H1 (cell line): ENCODE measurements around the gene CDH26. TPM values are rescaled to one million over a fixed set of nuclear protein-coding genes. Genes with fewer than 3 reads are reported as not detected.

Source experiments
- CTCF ChIA-PET: fragments of 300-600 bp; sonication (Branson Sonifier 250); formaldehyde crosslinking; loops from one replicate; lab custom pipeline; 2021; ENCODE audit not compliant: partially characterized antibody; lab: Charles Lee
- POLR2A ChIA-PET: fragments of 300-600 bp; sonication (Branson Sonifier 250); formaldehyde crosslinking; loops from one replicate; lab custom pipeline; 2021; ENCODE audit warnings: inconsistent platforms; ENCODE audit not compliant: partially characterized antibody; lab: Charles Lee
- DNase-seq, 2 experiments: peaks; one replicate each; pipeline versions ENCODE4 v3.0.0 to v3.0.0-alpha.2; 2010 to 2022; ENCODE audit warnings: low spot score in 2 of 2, low read depth in 1 of 2, mixed read lengths in 1 of 2
- FAIRE-seq: peaks from 2 replicates; lab custom pipeline; 2011; peaks lifted over from hg19 to GRCh38; lab: Jason Lieb, UNC
- H2AFZ ChIP-seq: 2 replicates; pipeline ENCODE4 v1.8.1; 2012; ENCODE audit warnings: low read length, inconsistent platforms
- H2AK5ac ChIP-seq: 2 replicates; pipeline ENCODE4 v1.6.1; 2013; ENCODE audit warnings: low read depth, low read length
- H2BK120ac ChIP-seq: replicated peaks from 2 replicates; pipeline ENCODE3; 2013; ENCODE audit warnings: low read depth, low read length, inconsistent platforms
- H2BK12ac ChIP-seq: 2 replicates; pipeline ENCODE4 v1.6.1; 2013; ENCODE audit warnings: low read depth, low read length
- H2BK15ac ChIP-seq: 2 replicates; pipeline ENCODE4 v1.6.1; 2013; ENCODE audit warnings: low read length
- H2BK20ac ChIP-seq: 2 replicates; pipeline ENCODE4 v1.6.1; 2013; ENCODE audit warnings: low read length
- H2BK5ac ChIP-seq: 2 replicates; pipeline ENCODE4 v1.6.1; 2013; ENCODE audit warnings: low read depth, low read length
- H3K14ac ChIP-seq: 2 replicates; pipeline ENCODE4 v1.6.1; 2013; ENCODE audit warnings: inconsistent platforms; ENCODE audit not compliant: insufficient read length
- H3K18ac ChIP-seq: 2 replicates; pipeline ENCODE4 v1.6.1; 2013; ENCODE audit warnings: low read length; ENCODE audit errors: extremely low read depth
- H3K23ac ChIP-seq: 2 replicates; pipeline ENCODE4 v1.6.1; 2013; ENCODE audit warnings: inconsistent platforms; ENCODE audit not compliant: insufficient read length
- H3K23me2 ChIP-seq: 2 replicates; pipeline ENCODE4 v1.6.1; 2013; ENCODE audit warnings: low read depth, low read length
- H3K27ac ChIP-seq: 2 replicates; pipeline ENCODE4 v1.6.1; 2011; ENCODE audit warnings: low read depth, low read length, inconsistent platforms
- H3K27me3 ChIP-seq, 4 experiments: replicated peaks in 1 of 4; 1 replicate in 1 of 4; 2 replicates in 3 of 4; pipeline versions ENCODE4 v1.6.1 to v1.8.1; 2011 to 2013; ENCODE audit warnings: low read length in 3 of 4, mild to moderate bottlenecking in 3 of 4, inconsistent platforms in 2 of 4, mixed read lengths in 2 of 4, moderate library complexity in 1 of 4; ENCODE audit not compliant: control insufficient read depth in 3 of 4, insufficient read depth in 3 of 4; ENCODE audit errors: extremely low read depth in 1 of 4
- H3K36me3 ChIP-seq, 4 experiments: 2 replicates each; pipeline versions ENCODE4 v1.6.1 to v1.8.1; 2011 to 2013; ENCODE audit warnings: mild to moderate bottlenecking in 4 of 4, low read length in 3 of 4, moderate library complexity in 2 of 4, control low read depth in 1 of 4, inconsistent platforms in 1 of 4; ENCODE audit not compliant: insufficient read depth in 4 of 4, control insufficient read depth in 2 of 4
- H3K4ac ChIP-seq: replicated peaks from 2 replicates; pipeline ENCODE3; 2013; ENCODE audit warnings: low read length, low read depth, mixed read lengths, inconsistent platforms; ENCODE audit not compliant: insufficient read length
- H3K4me1 ChIP-seq, 4 experiments: replicated peaks in 1 of 4; 1 replicate in 1 of 4; 2 replicates in 3 of 4; pipeline versions ENCODE4 v1.6.1 to v1.8.1; 2011 to 2013; ENCODE audit warnings: low read length in 3 of 4, inconsistent platforms in 2 of 4, mixed read lengths in 1 of 4; ENCODE audit not compliant: insufficient read depth in 4 of 4, control insufficient read depth in 3 of 4
- H3K4me2 ChIP-seq, 2 experiments: 2 replicates each; pipeline versions ENCODE4 v1.6.1 to v1.8.1; 2011 to 2013; ENCODE audit warnings: low read depth in 2 of 2, low read length in 2 of 2, control low read depth in 1 of 2, inconsistent platforms in 1 of 2, mild to moderate bottlenecking in 1 of 2; ENCODE audit not compliant: insufficient read depth in 1 of 2
- H3K4me3 ChIP-seq, 4 experiments: fragments of 200-600, 300-600 bp in 1 of 4; sonication (generic), shearing (Covaris generic), sonication (Bioruptor Twin) in 1 of 4; 2 replicates each; pipeline versions ENCODE4 v1.5.1 to v1.8.1; 2011 to 2016; ENCODE audit warnings: low read length in 4 of 4, low read depth in 3 of 4, control low read depth in 2 of 4, inconsistent platforms in 2 of 4, mild to moderate bottlenecking in 2 of 4, mixed read lengths in 1 of 4, moderate library complexity in 1 of 4; ENCODE audit not compliant: insufficient read depth in 2 of 4; ENCODE audit errors: extremely low read depth in 1 of 4
- H3K56ac ChIP-seq: replicated peaks from 2 replicates; pipeline ENCODE3; 2013; ENCODE audit warnings: low read depth, mild to moderate bottlenecking, mixed read lengths, low read length, inconsistent platforms; ENCODE audit not compliant: insufficient read length
- H3K79me1 ChIP-seq: 2 replicates; pipeline ENCODE4 v1.6.1; 2013; ENCODE audit warnings: low read depth, low read length, control low read depth
- H3K79me2 ChIP-seq, 2 experiments: 2 replicates each; pipeline versions ENCODE4 v1.6.1 to v1.8.1; 2012 to 2013; ENCODE audit warnings: low read length in 2 of 2, mild to moderate bottlenecking in 2 of 2, inconsistent platforms in 1 of 2; ENCODE audit not compliant: insufficient read depth in 2 of 2, control insufficient read depth in 1 of 2
- H3K9ac ChIP-seq, 4 experiments: replicated peaks in 1 of 4; 1 replicate in 1 of 4; 2 replicates in 3 of 4; pipeline versions ENCODE4 v1.6.1 to v1.8.1; 2011 to 2013; ENCODE audit warnings: low read depth in 3 of 4, low read length in 3 of 4, control low read depth in 2 of 4, mild to moderate bottlenecking in 2 of 4, moderate library complexity in 2 of 4, inconsistent platforms in 1 of 4; ENCODE audit errors: extremely low read depth in 1 of 4
- H3K9me3 ChIP-seq, 2 experiments: 2 replicates each; pipeline versions ENCODE4 v1.6.1 to v1.8.1; 2012 to 2013; ENCODE audit warnings: mild to moderate bottlenecking in 2 of 2, moderate library complexity in 2 of 2, control low read depth in 1 of 2, inconsistent platforms in 1 of 2, low read depth in 1 of 2, low read length in 1 of 2, mixed read lengths in 1 of 2; ENCODE audit not compliant: insufficient read depth in 2 of 2
- H4K20me1 ChIP-seq, 2 experiments: replicated peaks in 1 of 2; 2 replicates each; pipeline versions ENCODE3 to v1.8.1; 2011 to 2013; ENCODE audit warnings: inconsistent platforms in 2 of 2, low read length in 2 of 2, mild to moderate bottlenecking in 1 of 2; ENCODE audit not compliant: insufficient read depth in 2 of 2, control insufficient read depth in 1 of 2
- H4K5ac ChIP-seq: 2 replicates; pipeline ENCODE4 v1.6.1; 2013; ENCODE audit warnings: low read length, low read depth, mixed read lengths, inconsistent platforms; ENCODE audit not compliant: insufficient read length
- H4K8ac ChIP-seq: 2 replicates; pipeline ENCODE4 v1.8.0; 2013; ENCODE audit warnings: mild to moderate bottlenecking, moderate library complexity, low read length, inconsistent platforms; ENCODE audit not compliant: insufficient read depth; ENCODE audit errors: extremely low read depth
- H4K91ac ChIP-seq: replicated peaks from 2 replicates; pipeline ENCODE3; 2013; ENCODE audit warnings: low read length, mixed read lengths, inconsistent platforms; ENCODE audit not compliant: insufficient read length
- CHD1 ChIP-seq: IDR thresholded peaks from 2 replicates; pipeline ENCODE4 v1.6.1; 2012; ENCODE audit warnings: low read depth, low read length, improper control_type of control experiment
- EP300 ChIP-seq, 2 experiments: IDR thresholded peaks; 1 replicate in 1 of 2; 2 replicates in 1 of 2; pipeline ENCODE4 v1.6.1; 2011 to 2012; ENCODE audit warnings: low read depth in 2 of 2, low read length in 2 of 2, mild to moderate bottlenecking in 2 of 2, borderline replicate concordance in 1 of 2, inconsistent platforms in 1 of 2, moderate library complexity in 1 of 2
- SAP30 ChIP-seq: fragments of 300-600 bp; sonication (generic); IDR thresholded peaks from 2 replicates; pipeline ENCODE4 v1.7.1; 2012; ENCODE audit warnings: low read length, moderate library complexity, mild to moderate bottlenecking, inconsistent platforms; ENCODE audit not compliant: insufficient read depth, insufficient replicate concordance
- WGBS, 2 experiments: shearing (Covaris generic) in 1 of 2; methylation state at CpG; one replicate each; pipeline versions ENCODE4 v1.1.6 to v1.1.7; 2013 to 2015; ENCODE audit warnings: low lambda C conversion rate in 2 of 2, mixed read lengths in 2 of 2, inconsistent platforms in 1 of 2, low coverage in 1 of 2, missing lambda C conversion rate in 1 of 2; ENCODE audit not compliant: insufficient replicate concordance in 2 of 2, insufficient coverage in 1 of 2, insufficient read length in 1 of 2; ENCODE audit errors: extremely low coverage in 1 of 2, missing lambda C conversion rate in 1 of 2; 5-methylcytosine and 5-hydroxymethylcytosine counted together
- polyA plus RNA-seq, 7 experiments: library from polyadenylated mRNA; depleted of rRNA in 3 of 7; stranded (reverse) in 5 of 7; unstranded in 2 of 7; fragments of >200 nt in 5 of 7; fragments of 200-250 nt in 2 of 7; gene quantifications; 1 replicate in 5 of 7; 2 replicates in 1 of 7; 4 replicates in 1 of 7; pipeline versions ENCODE4 v1.2.1 to v1.2.3, GENCODE V29; 2011 to 2013; ENCODE audit warnings: missing spikeins in 2 of 7, mixed read lengths in 2 of 7
- total RNA-seq: library from RNA; stranded (reverse); fragmentation: NEBNext Ultra II Directional; extraction: Animal tissue kit (Norgen Biotek cat#: 25700); gene quantifications from 2 replicates; pipeline ENCODE4 v1.2.1, GENCODE V29; 2021

Gene CDH26
- total and polyA plus RNA-seq, 2 of the 8 experiments (the other 6 are each of a cell fraction or from before 2014, with no cell fraction given), result 1.5 to 1.7 TPM

GRCh38 chr20:59962155-59962554 lies 3.9 kb downstream of the CDH26 start:
- no peaks in the 10 kb centered on the region for H3K79me1 ChIP-seq
- 0 out of 7 replicates have a peak, but pooled peaks cover 0 to 2% (median 0%) of the 10 kb centered on the region in 4 experiments for H3K4me1 ChIP-seq
- H3K23ac ChIP-seq, result no peak overlapping the region
- 88% methylated on average over 6 of the region's 6 CpGs; no CpG with 5 or more reads in 1 of the 2 experiments for WGBS, 2 experiments
- no peak overlapping the region for H2BK5ac ChIP-seq
- no peak overlapping the region for H4K91ac ChIP-seq
- H3K23me2 ChIP-seq, result no peaks in the 10 kb centered on the region
- FAIRE-seq, result no peak
- H3K27me3 ChIP-seq, result no peaks in the 10 kb centered on the region; a peak in 2 of 7 replicates
- H3K56ac ChIP-seq, result no peak overlapping the region
- no peak overlapping the region for H4K5ac ChIP-seq
- no peaks in the 10 kb centered on the region for H3K36me3 ChIP-seq
- TF ChIP-seq CHD1 (no peak), EP300 (IDR thresholded peaks at IDR 0.05; ENCODE audit: borderline replicate concordance in 1 of 2, low read depth in 2 of 2, low read length in 2 of 2) (no peak), SAP30 (no peak)
- no peak overlapping the region for H2BK120ac ChIP-seq
- no peak overlapping the region for H3K4ac ChIP-seq
- no peak overlapping the region for H4K8ac ChIP-seq
- ChIA-PET POLR2A (no interaction called here), CTCF (interaction anchor here (1.4 kb wide), 1 partner anchor 48 kb away, joined by 5 read pairs; no protein-coding TSS in a partner anchor)
- no peak overlapping the region for H2BK20ac ChIP-seq
- no peak overlapping the region for H3K4me2 ChIP-seq
- H4K20me1 ChIP-seq, result no peaks in the 10 kb centered on the region
- H3K27ac ChIP-seq, result no peak overlapping the region
- no peak overlapping the region for H3K9ac ChIP-seq
- no peak for DNase-seq
- H2AFZ ChIP-seq, result no peak overlapping the region
- no peak overlapping the region for H2AK5ac ChIP-seq
- no peaks in the 10 kb centered on the region for H3K79me2 ChIP-seq
- H3K9me3 ChIP-seq, result no peaks in the 10 kb centered on the region
- no peak overlapping the region for H3K4me3 ChIP-seq
- H3K18ac ChIP-seq, result no peak overlapping the region
- no peak overlapping the region for H2BK15ac ChIP-seq
- H3K14ac ChIP-seq, result no peak overlapping the region
- no peak overlapping the region for H2BK12ac ChIP-seq
